ENCODE data around the gene SPATC1L. TPM values are rescaled to one million over a fixed set of nuclear protein-coding genes. Genes with fewer than 3 reads are reported as not detected.

The SPATC1L gene
- total RNA-seq, 2 experiments from 2014 or later = 4.2 to 4.4 TPM

- Mint-ChIP-seq H3K27me3 (no peaks in the 10 kb centered on the region), H3K9me3 (no peaks in the 10 kb centered on the region), H3K36me3 (ENCODE audit: low read depth) (no peaks in the 10 kb centered on the region), H3K4me3 (no peak overlapping the region), H3K27ac (no peak overlapping the region), H3K4me1 (no peaks in the 10 kb centered on the region)
- ChIA-PET POLR2A (no interaction called here), CTCF (no interaction called here)
- no peak for DNase-seq
These were observed 48.4 kb downstream of the SPATC1L start for GRCh38 chr21:46135782-46136395.

- Mint-ChIP-seq H3K9me3 (no peaks in the 10 kb centered on the region), H3K27me3 (no peaks in the 10 kb centered on the region)
- CTCF ChIA-PET = no interaction called here
These were observed 52.2 kb downstream of the SPATC1L start for GRCh38 chr21:46131838-46132651.

GRCh38 chr21:46131588-46131837 is 52.7 kb downstream of the SPATC1L start:
- CTCF ChIA-PET = no interaction called here
- no peak for DNase-seq
- Mint-ChIP-seq H3K4me3 (no peak overlapping the region), H3K9me3 (no peaks in the 10 kb centered on the region), H3K27me3 (no peaks in the 10 kb centered on the region), H3K4me1 (no peaks in the 10 kb centered on the region), H3K36me3 (ENCODE audit: low read depth) (no peaks in the 10 kb centered on the region), H3K27ac (no peak overlapping the region)
- POLR2A ChIA-PET = no interaction called here

More at GRCh38 chr21:46131838-46132651, 52.2 kb downstream of the SPATC1L start:
- Mint-ChIP-seq H3K27ac (no peak overlapping the region), H3K4me1 (no peaks in the 10 kb centered on the region), H3K4me3 (no peak overlapping the region), H3K36me3 (ENCODE audit: low read depth) (no peaks in the 10 kb centered on the region)
- POLR2A ChIA-PET = no interaction called here
- DNase-seq = no peak

- Mint-ChIP-seq H3K4me1 (no peaks in the 10 kb centered on the region), H3K27ac (no peak overlapping the region), H3K27me3 (no peaks in the 10 kb centered on the region), H3K4me3 (no peak overlapping the region), H3K9me3 (no peaks in the 10 kb centered on the region), H3K36me3 (ENCODE audit: low read depth) (no peaks in the 10 kb centered on the region)
- CTCF ChIA-PET = no interaction called here
- POLR2A ChIA-PET = no interaction called here
- no peak for DNase-seq
These were observed 53.2 kb downstream of the SPATC1L start for GRCh38 chr21:46130831-46131587.

GRCh38 chr21:46129846-46130651 is 54.2 kb downstream of the SPATC1L start:
- POLR2A ChIA-PET = no interaction called here

GRCh38 chr21:46128933-46129571 is 55.2 kb downstream of the SPATC1L start:
- Mint-ChIP-seq H3K4me3 (no peak overlapping the region), H3K9me3 (no peaks in the 10 kb centered on the region), H3K36me3 (ENCODE audit: low read depth) (no peaks in the 10 kb centered on the region), H3K27me3 (no peaks in the 10 kb centered on the region), H3K27ac (no peak overlapping the region), H3K4me1 (no peaks in the 10 kb centered on the region)
- ChIA-PET CTCF (no interaction called here), POLR2A (interaction anchor here (1.0 kb wide), 1 partner anchor 87 kb away, joined by 3 read pairs; no protein-coding TSS in a partner anchor)
- DNase-seq = no peak

More at GRCh38 chr21:46129846-46130651, 54.2 kb downstream of the SPATC1L start:
- no peak for DNase-seq
- no peaks in the 10 kb centered on the region for H3K9me3 Mint-ChIP-seq
- no peak overlapping the region for H3K4me3 Mint-ChIP-seq
- H3K4me1 Mint-ChIP-seq = no peaks in the 10 kb centered on the region
- no peaks in the 10 kb centered on the region for H3K27me3 Mint-ChIP-seq
- CTCF ChIA-PET = no interaction called here
- H3K36me3 Mint-ChIP-seq (ENCODE audit: low read depth) = no peaks in the 10 kb centered on the region
- no peak overlapping the region for H3K27ac Mint-ChIP-seq

GRCh38 chr21:46128106-46128932 is 55.9 kb downstream of the SPATC1L start:
- DNase-seq = no peak
- CTCF ChIA-PET = no interaction called here
- Mint-ChIP-seq H3K27me3 (no peaks in the 10 kb centered on the region), H3K27ac (no peak overlapping the region), H3K36me3 (ENCODE audit: low read depth) (no peaks in the 10 kb centered on the region), H3K4me1 (no peaks in the 10 kb centered on the region), H3K4me3 (no peak overlapping the region), H3K9me3 (no peaks in the 10 kb centered on the region)
- POLR2A ChIA-PET = interaction anchor here (1.0 kb wide), 1 partner anchor 88 kb away, joined by 3 read pairs; no protein-coding TSS in a partner anchor

- no peak overlapping the region for H3K27ac Mint-ChIP-seq
- H3K4me3 Mint-ChIP-seq = no peak overlapping the region
- ChIA-PET CTCF (no interaction called here), POLR2A (no interaction called here)
- H3K9me3 Mint-ChIP-seq = no peaks in the 10 kb centered on the region
- DNase-seq = no peak
- no peaks in the 10 kb centered on the region for H3K4me1 Mint-ChIP-seq
- H3K27me3 Mint-ChIP-seq = no peaks in the 10 kb centered on the region
- H3K36me3 Mint-ChIP-seq (ENCODE audit: low read depth) = no peaks in the 10 kb centered on the region
These were observed 56.8 kb downstream of the SPATC1L start for GRCh38 chr21:46127239-46128105.

- CTCF ChIA-PET = no interaction called here
- DNase-seq = no peak
- Mint-ChIP-seq H3K27me3 (no peaks in the 10 kb centered on the region), H3K4me3 (no peak overlapping the region), H3K9me3 (no peaks in the 10 kb centered on the region), H3K4me1 (no peaks in the 10 kb centered on the region), H3K36me3 (ENCODE audit: low read depth) (no peaks in the 10 kb centered on the region), H3K27ac (no peak overlapping the region)
- POLR2A ChIA-PET = no interaction called here
These were observed 57.7 kb downstream of the SPATC1L start for GRCh38 chr21:46126309-46127238.

- CTCF ChIA-PET = no interaction called here
- POLR2A ChIA-PET = no interaction called here
These were observed 58.4 kb downstream of the SPATC1L start for GRCh38 chr21:46125846-46126301.

More at GRCh38 chr21:46125846-46126301, 58.4 kb downstream of the SPATC1L start:
- H3K27ac Mint-ChIP-seq = no peak overlapping the region
- no peaks in the 10 kb centered on the region for H3K4me1 Mint-ChIP-seq
- no peaks in the 10 kb centered on the region for H3K9me3 Mint-ChIP-seq
- no peaks in the 10 kb centered on the region for H3K36me3 Mint-ChIP-seq (ENCODE audit: low read depth)
- H3K27me3 Mint-ChIP-seq = no peaks in the 10 kb centered on the region
- no peak for DNase-seq
- H3K4me3 Mint-ChIP-seq = no peak overlapping the region
